ENCODE measurements around the gene IL19. TPM values are rescaled to one million over a fixed set of nuclear protein-coding genes. Genes with fewer than 3 reads are reported as not detected.

IL19 gene
- total and polyA plus RNA-seq, 5 donors from 2014 or later: not detected

DNA sequence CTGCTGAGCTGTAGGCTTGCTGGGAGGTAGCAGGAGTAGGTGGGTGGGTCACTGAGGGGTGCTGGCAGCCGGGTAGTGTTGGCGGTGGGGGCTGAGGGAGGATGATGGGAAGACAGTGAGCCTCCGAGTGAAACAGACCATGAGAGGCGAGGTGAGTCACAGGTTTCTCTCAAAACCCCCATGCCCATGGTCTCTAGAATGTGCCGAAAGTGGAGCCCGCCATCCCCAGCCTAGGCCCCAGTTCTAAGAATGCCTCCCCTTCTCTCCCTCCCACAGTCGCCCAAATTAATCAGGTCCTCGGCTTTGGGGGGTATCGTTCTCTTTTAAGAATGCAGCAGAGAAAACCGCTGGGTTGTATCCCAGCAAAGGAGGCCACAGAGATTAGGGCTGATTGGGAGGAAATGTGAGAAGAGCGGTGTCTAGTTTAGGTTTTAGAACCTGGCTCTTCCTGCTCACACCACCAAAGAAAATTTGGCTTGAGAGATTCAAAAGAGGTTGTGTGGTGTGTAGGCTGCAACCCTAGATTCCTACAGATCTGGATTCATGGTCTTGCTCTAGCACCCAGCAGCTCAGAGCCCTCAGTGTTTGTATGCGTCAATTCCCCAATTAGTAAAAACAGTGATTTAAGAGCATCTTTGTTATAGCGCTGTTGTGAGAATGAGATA lies 27.7 kb upstream of the IL19 start:
- Histone ChIP-seq H3K9me3 (ENCODE audit: control insufficient read depth in 2 of 2, low read length in 2 of 2) (no peaks in the 10 kb centered on the region), H3K36me3 (ENCODE audit: control insufficient read depth, insufficient read depth, low read length) (no peaks in the 10 kb centered on the region), H3K4me3 (ENCODE audit: low read depth, low read length) (no peak overlapping the region), H3K27me3 (ENCODE audit: control insufficient read depth, insufficient read depth, low read length) (no peaks in the 10 kb centered on the region), H3K27ac (ENCODE audit: insufficient read depth, low read length, poor library complexity, severe bottlenecking) (no peak overlapping the region), H3K4me1 (ENCODE audit: control insufficient read depth, insufficient read depth, low read length, poor library complexity, severe bottlenecking) (peaks cover 38% of the 10 kb centered on the region)
- Mint-ChIP-seq H3K27me3 (no peaks in the 10 kb centered on the region), H3K36me3 (no peaks in the 10 kb centered on the region), H3K4me1 (peaks cover 18 to 63% (median 47%) of the 10 kb centered on the region in 4 donors), H3K9me3 (peaks cover 0 to 1% (median 0%) of the 10 kb centered on the region in 7 donors), H3K27ac (peak overlapping the region; percentile 38 to 79 (median 77)), H3K4me3 (no peak overlapping the region)
- ATAC-seq (ENCODE audit: low read depth in 2 of 2): peak in 1 of 2 donors; percentile 26
- DNase-seq: no peak

DNA sequence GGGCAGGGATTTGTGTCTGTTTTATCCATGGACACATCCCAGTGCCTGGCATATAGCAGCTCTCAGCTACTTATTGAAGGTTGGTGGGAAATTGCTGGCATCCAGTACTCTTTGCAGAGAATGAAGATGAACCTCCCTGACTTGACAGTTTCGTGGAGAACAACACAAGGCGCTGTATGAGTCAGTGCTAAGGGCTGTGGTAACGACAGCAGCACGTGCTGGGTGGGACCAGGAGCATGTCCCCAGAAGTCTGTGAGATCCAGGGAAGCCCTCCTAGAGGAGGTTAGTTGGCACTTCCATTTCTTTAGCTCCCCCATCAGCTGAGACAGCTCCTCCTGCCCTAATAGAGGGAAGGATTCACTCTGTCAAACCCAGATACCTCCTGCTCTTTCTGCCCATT lies 25.9 kb upstream of the IL19 start:
- Histone ChIP-seq H3K9me3 (ENCODE audit: control insufficient read depth in 2 of 2, low read length in 2 of 2) (no peaks in the 10 kb centered on the region), H3K27ac (ENCODE audit: insufficient read depth, low read length, poor library complexity, severe bottlenecking) (no peak overlapping the region), H3K27me3 (ENCODE audit: control insufficient read depth, insufficient read depth, low read length) (no peaks in the 10 kb centered on the region), H3K4me3 (ENCODE audit: low read depth, low read length) (no peak overlapping the region), H3K4me1 (ENCODE audit: control insufficient read depth, insufficient read depth, low read length, poor library complexity, severe bottlenecking) (peaks cover 19% of the 10 kb centered on the region), H3K36me3 (ENCODE audit: control insufficient read depth, insufficient read depth, low read length) (no peaks in the 10 kb centered on the region)
- Mint-ChIP-seq H3K4me3 (peak overlapping the region in 1 of 4 donors; percentile 58), H3K27ac (peak overlapping the region in 1 of 3 donors; percentile 34), H3K27me3 (no peaks in the 10 kb centered on the region), H3K36me3 (no peaks in the 10 kb centered on the region), H3K9me3 (peaks cover 0 to 1% (median 0%) of the 10 kb centered on the region in 7 donors), H3K4me1 (peaks cover 14 to 44% (median 29%) of the 10 kb centered on the region in 4 donors)
- ATAC-seq (ENCODE audit: low read depth in 2 of 2): peak; percentile 47
- peak in 1 of 3 donors; percentile 41 for DNase-seq

DNA sequence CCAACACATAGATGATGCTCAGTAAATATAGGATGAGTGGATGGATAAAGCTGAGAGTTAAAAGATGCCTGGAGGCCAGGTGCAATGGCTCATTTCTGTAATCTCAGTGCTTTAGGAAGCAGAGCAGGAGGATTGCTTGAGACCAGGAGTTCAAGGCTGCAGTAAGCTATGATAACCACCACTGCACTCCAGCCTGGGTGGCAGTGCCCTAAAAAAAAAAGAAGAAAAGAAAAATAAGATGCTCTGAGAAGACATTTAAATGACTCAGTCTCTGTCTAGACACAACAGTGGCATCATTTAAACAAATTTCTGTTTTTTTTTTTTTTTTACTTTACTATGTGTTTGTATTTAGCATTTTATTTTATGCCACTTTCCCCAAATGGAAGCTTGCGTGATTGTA lies 25.3 kb upstream of the IL19 start:
- H3K9me3 Mint-ChIP-seq: peaks cover 0 to 1% (median 0%) of the 10 kb centered on the region in 7 donors
- H3K36me3 ChIP-seq (ENCODE audit: control insufficient read depth, insufficient read depth, low read length): no peaks in the 10 kb centered on the region
- no peak for DNase-seq
- H3K27ac Mint-ChIP-seq: peak overlapping the region in 1 of 3 donors; percentile 34
- H3K4me3 Mint-ChIP-seq: no peak overlapping the region
- H3K27me3 ChIP-seq (ENCODE audit: control insufficient read depth, insufficient read depth, low read length): no peaks in the 10 kb centered on the region
- no peak overlapping the region for H3K27ac ChIP-seq (ENCODE audit: insufficient read depth, low read length, poor library complexity, severe bottlenecking)
- no peaks in the 10 kb centered on the region for H3K9me3 ChIP-seq (ENCODE audit: control insufficient read depth in 2 of 2, low read length in 2 of 2)
- H3K4me1 Mint-ChIP-seq: peaks cover 10 to 40% (median 25%) of the 10 kb centered on the region in 4 donors
- no peaks in the 10 kb centered on the region for H3K27me3 Mint-ChIP-seq
- no peak overlapping the region for H3K4me3 ChIP-seq (ENCODE audit: low read depth, low read length)
- H3K4me1 ChIP-seq (ENCODE audit: control insufficient read depth, insufficient read depth, low read length, poor library complexity, severe bottlenecking): peaks cover 13% of the 10 kb centered on the region
- ATAC-seq (ENCODE audit: low read depth in 2 of 2): peak; percentile 31 to 48
- no peaks in the 10 kb centered on the region for H3K36me3 Mint-ChIP-seq

DNA sequence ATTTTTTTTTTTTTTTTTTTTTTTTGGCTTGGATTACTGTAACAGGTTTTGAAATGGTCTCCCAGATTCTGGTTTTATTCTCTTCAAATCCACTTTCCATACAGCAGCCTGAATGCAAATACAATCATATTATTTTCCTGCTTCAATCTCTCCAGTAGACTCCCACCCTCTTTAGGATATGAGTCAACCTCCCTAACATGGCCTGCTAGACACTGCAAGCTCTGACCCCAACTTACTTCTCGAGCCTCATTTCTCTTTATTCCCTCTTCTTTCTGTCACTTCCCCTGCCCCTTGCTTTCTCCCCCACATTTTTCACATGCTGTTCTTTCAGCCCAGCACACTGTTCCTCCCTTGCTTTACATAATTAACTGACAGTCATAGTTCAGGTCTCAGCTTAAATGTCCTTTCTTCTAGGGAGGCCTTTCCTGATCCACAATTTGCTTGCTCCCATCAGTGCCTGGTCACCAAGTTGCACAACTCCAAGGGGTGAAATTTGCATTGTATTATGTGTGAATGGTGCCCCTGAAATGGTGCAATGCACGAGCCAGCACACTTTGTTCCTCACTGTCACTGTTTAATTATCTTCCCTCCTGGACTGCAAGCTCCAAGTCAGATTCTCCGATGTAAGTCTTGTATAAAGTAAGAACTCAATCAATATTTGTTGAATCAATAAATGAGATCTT lies 22.1 kb upstream of the IL19 start:
- Mint-ChIP-seq H3K36me3 (no peaks in the 10 kb centered on the region), H3K4me1 (peaks cover 11 to 23% (median 17%) of the 10 kb centered on the region in 4 donors), H3K4me3 (no peak overlapping the region), H3K27me3 (no peaks in the 10 kb centered on the region), H3K9me3 (peaks cover 0 to 1% (median 0%) of the 10 kb centered on the region in 7 donors), H3K27ac (no peak overlapping the region)
- Histone ChIP-seq H3K27me3 (ENCODE audit: control insufficient read depth, insufficient read depth, low read length) (peaks cover 2% of the 10 kb centered on the region), H3K27ac (ENCODE audit: insufficient read depth, low read length, poor library complexity, severe bottlenecking) (no peak overlapping the region), H3K36me3 (ENCODE audit: control insufficient read depth, insufficient read depth, low read length) (no peaks in the 10 kb centered on the region), H3K9me3 (ENCODE audit: control insufficient read depth in 2 of 2, low read length in 2 of 2) (no peaks in the 10 kb centered on the region), H3K4me1 (ENCODE audit: control insufficient read depth, insufficient read depth, low read length, poor library complexity, severe bottlenecking) (peaks cover 10% of the 10 kb centered on the region), H3K4me3 (ENCODE audit: low read depth, low read length) (no peak overlapping the region)
- ATAC-seq (ENCODE audit: low read depth in 2 of 2): no peak
- DNase-seq: no peak

DNA sequence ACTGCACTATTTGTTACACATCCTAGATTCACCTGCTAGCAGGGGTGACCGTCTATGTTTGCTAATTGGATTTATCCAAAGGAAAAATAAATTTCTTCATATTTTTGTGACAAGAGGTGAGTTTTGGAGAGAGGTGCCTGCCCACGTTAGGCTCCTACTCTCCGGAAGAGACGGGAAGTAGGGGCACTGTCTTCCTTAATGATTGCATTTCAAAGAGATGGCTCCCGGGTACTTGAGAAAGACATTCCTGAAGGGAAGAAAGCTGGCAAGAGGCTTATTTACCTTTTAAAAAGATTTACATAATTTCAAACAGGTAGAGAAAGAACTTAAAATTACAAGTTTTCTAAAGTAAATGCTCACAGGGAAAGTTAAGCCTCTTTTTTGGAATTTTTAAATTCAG lies 18.7 kb upstream of the IL19 start:
- peaks cover 13% of the 10 kb centered on the region for H3K4me1 ChIP-seq (ENCODE audit: control insufficient read depth, insufficient read depth, low read length, poor library complexity, severe bottlenecking)
- H3K4me3 ChIP-seq (ENCODE audit: low read depth, low read length): no peak overlapping the region
- DNase-seq (no peak), ATAC-seq (ENCODE audit: low read depth in 2 of 2) (no peak)
- H3K27ac ChIP-seq (ENCODE audit: insufficient read depth, low read length, poor library complexity, severe bottlenecking): no peak overlapping the region
- H3K27ac Mint-ChIP-seq: no peak overlapping the region
- H3K4me3 Mint-ChIP-seq: peak overlapping the region in 1 of 4 donors; percentile 38
- peaks cover 0 to 1% (median 0%) of the 10 kb centered on the region in 7 donors for H3K9me3 Mint-ChIP-seq
- H3K9me3 ChIP-seq (ENCODE audit: control insufficient read depth in 2 of 2, low read length in 2 of 2): no peaks in the 10 kb centered on the region
- H3K4me1 Mint-ChIP-seq: peaks cover 16 to 32% (median 22%) of the 10 kb centered on the region in 4 donors
- H3K36me3 ChIP-seq (ENCODE audit: control insufficient read depth, insufficient read depth, low read length): no peaks in the 10 kb centered on the region
- H3K27me3 ChIP-seq (ENCODE audit: control insufficient read depth, insufficient read depth, low read length): peaks cover 2% of the 10 kb centered on the region
- H3K27me3 Mint-ChIP-seq: no peaks in the 10 kb centered on the region
- peaks cover 3% of the 10 kb centered on the region for H3K36me3 Mint-ChIP-seq

DNA sequence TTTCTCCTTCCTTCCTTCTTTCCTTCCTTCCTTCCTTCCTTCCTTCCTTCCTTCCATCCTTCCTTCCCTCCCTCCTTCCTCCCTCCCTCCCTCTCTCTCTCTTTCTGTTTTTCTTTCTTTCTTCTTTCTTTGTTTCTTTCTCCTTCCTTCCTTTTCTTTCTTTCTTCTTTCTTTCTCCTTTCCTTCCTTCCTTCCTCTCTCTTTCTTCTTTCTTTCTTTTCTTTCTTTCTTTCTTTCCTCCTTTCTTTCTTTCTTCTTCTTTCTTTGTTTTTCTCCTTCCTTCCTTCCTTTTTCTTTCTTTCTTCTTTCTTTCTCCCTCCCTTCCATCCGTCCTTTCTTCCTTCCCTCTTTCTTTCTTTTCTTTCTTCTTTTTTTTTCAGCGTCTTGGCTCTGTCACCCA lies 18.1 kb upstream of the IL19 start:
- H3K27me3 ChIP-seq (ENCODE audit: control insufficient read depth, insufficient read depth, low read length): peaks cover 2% of the 10 kb centered on the region
- peaks cover 16 to 34% (median 21%) of the 10 kb centered on the region in 4 donors for H3K4me1 Mint-ChIP-seq
- H3K4me3 ChIP-seq (ENCODE audit: low read depth, low read length): no peak overlapping the region
- H3K36me3 ChIP-seq (ENCODE audit: control insufficient read depth, insufficient read depth, low read length): no peaks in the 10 kb centered on the region
- H3K4me1 ChIP-seq (ENCODE audit: control insufficient read depth, insufficient read depth, low read length, poor library complexity, severe bottlenecking): peaks cover 19% of the 10 kb centered on the region
- H3K36me3 Mint-ChIP-seq: peaks cover 3% of the 10 kb centered on the region
- H3K9me3 ChIP-seq (ENCODE audit: control insufficient read depth in 2 of 2, low read length in 2 of 2): no peaks in the 10 kb centered on the region
- H3K9me3 Mint-ChIP-seq: peaks cover 0 to 1% (median 0%) of the 10 kb centered on the region in 7 donors
- ATAC-seq (ENCODE audit: low read depth in 2 of 2) (no peak), DNase-seq (no peak)
- H3K27me3 Mint-ChIP-seq: no peaks in the 10 kb centered on the region
- no peak overlapping the region for H3K4me3 Mint-ChIP-seq
- H3K27ac Mint-ChIP-seq: no peak overlapping the region
- H3K27ac ChIP-seq (ENCODE audit: insufficient read depth, low read length, poor library complexity, severe bottlenecking): no peak overlapping the region

DNA sequence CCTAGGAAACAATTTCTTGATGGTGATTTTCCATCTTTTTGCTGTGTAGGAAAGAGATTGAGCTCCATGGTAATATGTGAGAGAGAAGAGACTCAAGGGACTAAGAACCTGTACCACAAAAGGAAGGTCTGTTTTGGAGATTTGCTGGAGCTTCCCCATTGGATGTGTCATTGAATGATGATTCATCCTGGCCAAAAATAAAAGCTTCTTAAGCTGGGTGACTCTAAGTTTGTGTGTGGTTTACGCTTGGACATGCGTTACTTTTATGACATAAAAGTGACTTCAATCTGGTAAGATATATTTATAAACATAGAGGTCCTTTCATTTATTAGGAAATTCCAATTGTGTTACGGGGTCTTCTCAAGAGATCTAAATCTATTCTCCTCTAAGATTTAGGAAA lies 17.4 kb upstream of the IL19 start:
- no peak overlapping the region for H3K27ac Mint-ChIP-seq
- DNase-seq (no peak), ATAC-seq (ENCODE audit: low read depth in 2 of 2) (no peak)
- Histone ChIP-seq H3K4me1 (ENCODE audit: control insufficient read depth, insufficient read depth, low read length, poor library complexity, severe bottlenecking) (peaks cover 26% of the 10 kb centered on the region), H3K9me3 (ENCODE audit: control insufficient read depth in 2 of 2, low read length in 2 of 2) (no peaks in the 10 kb centered on the region), H3K27ac (ENCODE audit: insufficient read depth, low read length, poor library complexity, severe bottlenecking) (no peak overlapping the region), H3K36me3 (ENCODE audit: control insufficient read depth, insufficient read depth, low read length) (no peaks in the 10 kb centered on the region), H3K27me3 (ENCODE audit: control insufficient read depth, insufficient read depth, low read length) (peaks cover 2% of the 10 kb centered on the region), H3K4me3 (ENCODE audit: low read depth, low read length) (no peak overlapping the region)
- H3K4me1 Mint-ChIP-seq: peaks cover 16 to 34% (median 21%) of the 10 kb centered on the region in 4 donors
- no peaks in the 10 kb centered on the region for H3K27me3 Mint-ChIP-seq
- H3K4me3 Mint-ChIP-seq: peak overlapping the region in 1 of 4 donors; percentile 19
- H3K9me3 Mint-ChIP-seq: peaks cover 0 to 1% (median 0%) of the 10 kb centered on the region in 7 donors
- H3K36me3 Mint-ChIP-seq: peaks cover 3% of the 10 kb centered on the region
